Liver (tissue), 9 donors: Measurements from ENCODE around the gene VEPH1. TPM values are rescaled to one million over a fixed set of nuclear protein-coding genes. Genes with fewer than 3 reads are reported as not detected.

ENCODE experiments used
- DNase-seq: peaks from one replicate; pipeline ENCODE4 v3.0.0-alpha.2; 2017; ENCODE audit warnings: low spot score
- H3K27ac ChIP-seq, 2 donors: one replicate each; pipeline ENCODE4 v1.7.0; 2013; ENCODE audit warnings: inconsistent platforms in 2 of 2, low read length in 2 of 2, control low read depth in 1 of 2, low read depth in 1 of 2, mild to moderate bottlenecking in 1 of 2
- H3K27me3 ChIP-seq, 4 donors: one replicate each; pipeline versions ENCODE4 v1.6.1 to v1.7.0; 2013; ENCODE audit warnings: low read length in 3 of 4, inconsistent platforms in 1 of 4, mild to moderate bottlenecking in 1 of 4, moderate library complexity in 1 of 4; ENCODE audit not compliant: control insufficient read depth in 4 of 4, insufficient read depth in 4 of 4
- H3K36me3 ChIP-seq, 4 donors: one replicate each; pipeline versions ENCODE4 v1.6.1 to v1.7.0; 2013; ENCODE audit warnings: low read length in 3 of 4, mild to moderate bottlenecking in 3 of 4, low read depth in 1 of 4, moderate library complexity in 1 of 4; ENCODE audit not compliant: control insufficient read depth in 4 of 4, insufficient read depth in 3 of 4
- H3K4me1 ChIP-seq, 4 donors: one replicate each; pipeline versions ENCODE4 v1.6.1 to v1.7.0; 2013; ENCODE audit warnings: low read length in 3 of 4, mild to moderate bottlenecking in 3 of 4, moderate library complexity in 1 of 4; ENCODE audit not compliant: control insufficient read depth in 4 of 4, insufficient read depth in 4 of 4
- H3K4me3 ChIP-seq, 3 donors: one replicate each; pipeline versions ENCODE4 v1.6.1 to v1.7.0; 2013; ENCODE audit warnings: low read length in 3 of 3, control low read depth in 1 of 3, low read depth in 1 of 3, mild to moderate bottlenecking in 1 of 3
- H3K9ac ChIP-seq, 2 donors: one replicate each; pipeline ENCODE4 v1.7.0; 2013; ENCODE audit warnings: low read length in 2 of 2, mild to moderate bottlenecking in 2 of 2, moderate library complexity in 2 of 2, control low read depth in 1 of 2, low read depth in 1 of 2
- H3K9me3 ChIP-seq, 4 donors: one replicate each; pipeline versions ENCODE4 v1.6.1 to v1.7.0; 2013; ENCODE audit warnings: low read length in 3 of 4; ENCODE audit not compliant: control insufficient read depth in 4 of 4
- EGR1 ChIP-seq, 2 donors: IDR thresholded peaks; 2 replicates each; pipeline ENCODE4 v1.6.1; 2016 to 2018; ENCODE audit warnings: antibody characterized with exemption in 2 of 2, low read depth in 2 of 2
- FOXA1 ChIP-seq: IDR thresholded peaks from 2 replicates; pipeline ENCODE4 v1.6.1; 2016; ENCODE audit warnings: antibody characterized with exemption
- FOXA2 ChIP-seq: IDR thresholded peaks from 2 replicates; pipeline ENCODE4 v1.6.1; 2016; ENCODE audit warnings: antibody characterized with exemption
- HNF4A ChIP-seq, 2 donors: conservative IDR thresholded peaks; 2 replicates each; pipeline ENCODE4 v1.6.1; 2016; ENCODE audit warnings: antibody characterized with exemption in 2 of 2, mild to moderate bottlenecking in 2 of 2
- HNF4G ChIP-seq: IDR thresholded peaks from 2 replicates; pipeline ENCODE4 v1.6.1; 2016; ENCODE audit warnings: antibody characterized with exemption
- JUND ChIP-seq, 2 donors: IDR thresholded peaks; 2 replicates each; pipeline ENCODE4 v1.6.1; 2016; ENCODE audit warnings: antibody characterized with exemption in 2 of 2
- RAD21 ChIP-seq, 2 donors: IDR thresholded peaks; 2 replicates each; pipeline ENCODE4 v1.6.1; 2016; ENCODE audit warnings: antibody characterized with exemption in 2 of 2, mild to moderate bottlenecking in 2 of 2
- REST ChIP-seq: IDR thresholded peaks from 2 replicates; pipeline ENCODE4 v1.6.1; 2016; ENCODE audit warnings: antibody characterized with exemption, mild to moderate bottlenecking
- RXRA ChIP-seq, 2 donors: IDR thresholded peaks; 2 replicates each; pipeline ENCODE4 v1.6.1; 2017 to 2018; ENCODE audit warnings: antibody characterized with exemption in 2 of 2, mild to moderate bottlenecking in 1 of 2
- SP1 ChIP-seq: IDR thresholded peaks from 2 replicates; pipeline ENCODE4 v1.6.1; 2018; ENCODE audit warnings: antibody characterized with exemption, mild to moderate bottlenecking
- TAF1 ChIP-seq: conservative IDR thresholded peaks from 2 replicates; pipeline ENCODE4 v1.6.1; 2016; ENCODE audit warnings: antibody characterized with exemption, mild to moderate bottlenecking
- YY1 ChIP-seq: IDR thresholded peaks from 2 replicates; pipeline ENCODE4 v1.6.1; 2016; ENCODE audit warnings: antibody characterized with exemption, mild to moderate bottlenecking
- ZBTB33 ChIP-seq: IDR thresholded peaks from 2 replicates; pipeline ENCODE4 v1.6.1; 2016; ENCODE audit warnings: antibody characterized with exemption
- WGBS: extraction: QIAGEN DNeasy Blood & Tissue Kit; methylation state at CpG from one replicate; pipeline ENCODE4 v1.1.7; 2013; 5-methylcytosine and 5-hydroxymethylcytosine counted together
- polyA plus RNA-seq, 2 donors: library from polyadenylated mRNA; stranded (reverse) in 1 of 2; unstranded in 1 of 2; fragments of 200-250 nt in 1 of 2; fragments of >200 nt in 1 of 2; fragmentation: Nextera tagmentation in 1 of 2; extraction: Ambion mirVana in 1 of 2; gene quantifications; one replicate each; pipeline versions ENCODE4 v1.2.1 to v1.2.3, GENCODE V29; 2013 to 2015
- total RNA-seq, 2 donors: library from RNA; depleted of rRNA; stranded (reverse); fragments of >200 nt; gene quantifications; one replicate each; pipeline ENCODE4 v1.2.3, GENCODE V29; 2014
- TF ChIP-seq, protein P1 (sequence below): IDR thresholded peaks from 2 replicates; pipeline ENCODE4 v1.6.1; 2016; ENCODE audit warnings: antibody characterized with exemption
- donor health status: healthy.
- donor health status: healthy.
- donor health status: healthy.
- donor health status: healthy.
- donor health status: healthy.

Gene VEPH1
- total and polyA plus RNA-seq, 4 donors = 0.60 to 3.3 (median 1.2) TPM

DNA sequence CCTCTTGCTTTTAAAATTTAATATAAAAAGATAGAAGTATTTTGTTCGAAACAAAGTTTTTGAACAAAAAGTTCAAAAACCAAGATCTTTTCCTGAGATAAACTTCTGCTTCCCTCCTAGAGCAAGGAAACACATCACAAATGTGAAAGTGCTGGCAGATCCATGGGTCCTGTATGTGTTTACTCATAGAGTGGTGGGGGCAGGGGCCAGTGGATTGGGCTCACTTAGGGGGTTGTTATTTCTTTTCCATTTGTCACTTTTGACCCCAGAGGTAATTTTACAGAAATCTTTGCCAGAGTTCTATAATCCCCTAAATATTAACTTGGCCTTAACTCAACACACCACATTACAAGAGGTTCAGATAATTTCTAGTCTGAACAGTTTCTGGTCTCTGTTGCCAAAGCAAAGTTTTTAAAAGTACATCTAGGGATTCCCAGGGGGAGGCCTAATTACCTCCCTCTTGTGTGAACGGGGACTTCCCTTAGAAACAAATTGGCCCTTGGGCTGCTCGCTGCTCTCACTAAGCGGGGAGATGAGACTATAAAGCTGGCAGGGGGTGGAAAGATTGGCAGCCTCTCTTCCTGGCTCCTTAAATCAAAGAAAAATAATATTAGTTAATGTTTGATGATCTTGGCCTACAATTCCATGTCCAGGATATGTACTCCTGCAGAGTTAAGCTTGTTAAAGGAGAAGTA, 133.3 kb downstream of the VEPH1 start:
- DNase-seq = no peak
- Histone ChIP-seq H3K4me3 (no peak overlapping the region), H3K36me3 (no peaks in the 10 kb centered on the region), H3K27ac (no peak overlapping the region), H3K9ac (no peak overlapping the region), H3K27me3 (no peaks in the 10 kb centered on the region), H3K4me1 (peaks cover 0 to 4% (median 3%) of the 10 kb centered on the region in 4 donors), H3K9me3 (no peaks in the 10 kb centered on the region)
- TF ChIP-seq HNF4G = no peak
- TF ChIP-seq JUND (IDR thresholded peaks at IDR 0.05) = no peak
- TF ChIP-seq SP1 = no peak
- no peak for TF ChIP-seq FOXA2
- no peak for TF ChIP-seq REST
- no peak for TF ChIP-seq TAF1
- TF ChIP-seq RAD21 (IDR thresholded peaks at IDR 0.05) = no peak
- TF ChIP-seq EGR1 (IDR thresholded peaks at IDR 0.05; ENCODE audit: low read depth in 2 of 2) = no peak
- TF ChIP-seq HNF4A (conservative IDR thresholded peaks at IDR 0.05) = no peak
- no peak for TF ChIP-seq YY1
- TF ChIP-seq RXRA (IDR thresholded peaks at IDR 0.05) = no peak
- TF ChIP-seq, protein P1, sequence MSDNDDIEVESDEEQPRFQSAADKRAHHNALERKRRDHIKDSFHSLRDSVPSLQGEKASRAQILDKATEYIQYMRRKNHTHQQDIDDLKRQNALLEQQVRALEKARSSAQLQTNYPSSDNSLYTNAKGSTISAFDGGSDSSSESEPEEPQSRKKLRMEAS = no peak
- no peak for TF ChIP-seq ZBTB33
- WGBS = 33% methylated on average over 4 of the region's 4 CpGs

DNA sequence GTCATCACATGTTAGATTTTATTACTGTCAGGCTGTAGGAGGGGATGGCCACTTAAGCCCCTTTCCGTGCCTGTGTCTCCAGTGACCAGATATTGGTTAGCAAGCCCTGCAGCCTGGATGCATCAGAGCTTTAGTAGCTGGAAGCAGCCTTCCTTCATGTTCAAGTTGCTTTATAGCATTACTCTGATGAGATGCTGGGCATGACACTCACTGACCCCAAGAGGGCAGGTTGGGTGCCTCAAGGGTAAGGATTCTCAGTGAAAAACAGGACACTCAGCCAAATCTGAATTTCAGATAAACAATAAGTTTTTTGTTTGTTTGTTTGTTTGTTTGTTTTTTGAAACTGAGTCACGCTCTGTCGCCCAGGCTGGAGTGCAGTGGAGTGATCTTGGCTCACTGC, 135.0 kb downstream of the VEPH1 start:
- no peak overlapping the region for H3K9ac ChIP-seq
- H3K27me3 ChIP-seq = no peaks in the 10 kb centered on the region
- no peak for TF ChIP-seq JUND (IDR thresholded peaks at IDR 0.05)
- TF ChIP-seq HNF4A (conservative IDR thresholded peaks at IDR 0.05) = no peak
- no peak for TF ChIP-seq RAD21 (IDR thresholded peaks at IDR 0.05)
- TF ChIP-seq ZBTB33 = no peak
- no peak for TF ChIP-seq FOXA1
- no peak for TF ChIP-seq RXRA (IDR thresholded peaks at IDR 0.05)
- 91% methylated on average over 3 of the region's 3 CpGs for WGBS
- no peaks in the 10 kb centered on the region for H3K9me3 ChIP-seq
- DNase-seq = no peak
- H3K27ac ChIP-seq = no peak overlapping the region
- H3K4me1 ChIP-seq = peaks cover 0 to 4% (median 3%) of the 10 kb centered on the region in 4 donors
- H3K4me3 ChIP-seq = no peak overlapping the region
- no peaks in the 10 kb centered on the region for H3K36me3 ChIP-seq
